BE2C (cell line): ENCODE data around the gene CSGALNACT2.

Experiments
- DNase-seq: peaks from one replicate; pipeline ENCODE4 v3.0.0-alpha.2; 2020
- H3K27me3 ChIP-seq: fragments of 250-450 bp; sonication (Bioruptor Pico); 2 replicates; pipeline ENCODE4 v1.5.1; 2020; ENCODE audit warnings: mild to moderate bottlenecking
- H3K36me3 ChIP-seq: fragments of 250-450 bp; sonication (Bioruptor Pico); 2 replicates; pipeline ENCODE4 v1.5.1; 2020; ENCODE audit warnings: mild to moderate bottlenecking
- H3K4me1 ChIP-seq: fragments of 250-450 bp; sonication (Bioruptor Pico); 2 replicates; pipeline ENCODE4 v1.5.1; 2020
- H3K4me3 ChIP-seq: 2 replicates; pipeline ENCODE4 v1.5.1; 2011; ENCODE audit warnings: low read depth, low read length
- H3K9me3 ChIP-seq: fragments of 250-450 bp; sonication (Bioruptor Pico); 2 replicates; pipeline ENCODE4 v1.5.1; 2020
- TF ChIP-seq, protein P1 (sequence below): IDR thresholded peaks from 2 replicates; pipeline ENCODE4 v1.5.1; 2012; ENCODE audit warnings: mild to moderate bottlenecking, low read depth, low read length

Gene CSGALNACT2

GRCh38 chr10:43186150-43186549 is 47.9 kb downstream of the CSGALNACT2 start:
- H3K4me1 ChIP-seq, result no peaks in the 10 kb centered on the region
- TF ChIP-seq, protein P1, sequence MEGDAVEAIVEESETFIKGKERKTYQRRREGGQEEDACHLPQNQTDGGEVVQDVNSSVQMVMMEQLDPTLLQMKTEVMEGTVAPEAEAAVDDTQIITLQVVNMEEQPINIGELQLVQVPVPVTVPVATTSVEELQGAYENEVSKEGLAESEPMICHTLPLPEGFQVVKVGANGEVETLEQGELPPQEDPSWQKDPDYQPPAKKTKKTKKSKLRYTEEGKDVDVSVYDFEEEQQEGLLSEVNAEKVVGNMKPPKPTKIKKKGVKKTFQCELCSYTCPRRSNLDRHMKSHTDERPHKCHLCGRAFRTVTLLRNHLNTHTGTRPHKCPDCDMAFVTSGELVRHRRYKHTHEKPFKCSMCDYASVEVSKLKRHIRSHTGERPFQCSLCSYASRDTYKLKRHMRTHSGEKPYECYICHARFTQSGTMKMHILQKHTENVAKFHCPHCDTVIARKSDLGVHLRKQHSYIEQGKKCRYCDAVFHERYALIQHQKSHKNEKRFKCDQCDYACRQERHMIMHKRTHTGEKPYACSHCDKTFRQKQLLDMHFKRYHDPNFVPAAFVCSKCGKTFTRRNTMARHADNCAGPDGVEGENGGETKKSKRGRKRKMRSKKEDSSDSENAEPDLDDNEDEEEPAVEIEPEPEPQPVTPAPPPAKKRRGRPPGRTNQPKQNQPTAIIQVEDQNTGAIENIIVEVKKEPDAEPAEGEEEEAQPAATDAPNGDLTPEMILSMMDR, result no peak
- no peaks in the 10 kb centered on the region for H3K9me3 ChIP-seq
- no peak for DNase-seq
- H3K4me3 ChIP-seq, result no peak overlapping the region
- H3K36me3 ChIP-seq, result no peaks in the 10 kb centered on the region
- H3K27me3 ChIP-seq, result no peaks in the 10 kb centered on the region

GRCh38 chr10:43187213-43187612 is 49.0 kb downstream of the CSGALNACT2 start:
- Histone ChIP-seq H3K4me1 (no peaks in the 10 kb centered on the region), H3K9me3 (no peaks in the 10 kb centered on the region), H3K4me3 (no peak overlapping the region), H3K27me3 (no peaks in the 10 kb centered on the region), H3K36me3 (no peaks in the 10 kb centered on the region)
- TF ChIP-seq, protein P1, result no peak
- DNase-seq, result no peak

- Histone ChIP-seq H3K4me1 (no peaks in the 10 kb centered on the region), H3K9me3 (no peaks in the 10 kb centered on the region), H3K36me3 (no peaks in the 10 kb centered on the region), H3K4me3 (no peak overlapping the region), H3K27me3 (no peaks in the 10 kb centered on the region)
- TF ChIP-seq, protein P1, result no peak
- DNase-seq, result no peak
Measured at GRCh38 chr10:43188702-43189101, 50.5 kb downstream of the CSGALNACT2 start.

DNA sequence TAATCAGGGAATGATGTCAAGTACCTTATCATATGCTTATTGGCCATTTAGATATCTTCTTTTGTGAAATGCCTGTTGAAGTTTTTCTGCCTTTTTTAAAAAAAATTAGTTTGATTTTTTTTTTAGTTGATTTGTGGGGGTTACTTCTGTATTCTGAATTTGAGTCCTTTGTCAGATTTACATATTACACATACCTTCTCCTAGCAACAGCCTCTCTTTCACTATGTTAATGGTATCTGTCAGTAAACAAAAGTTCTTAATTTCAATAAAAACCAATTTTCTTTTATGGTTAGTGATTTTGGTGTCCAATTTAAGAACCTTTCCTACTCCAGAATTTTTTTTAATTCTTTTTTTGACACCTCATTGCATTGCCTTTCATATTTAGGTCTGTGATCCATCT is 52.0 kb downstream of the CSGALNACT2 start:
- Histone ChIP-seq H3K9me3 (no peaks in the 10 kb centered on the region), H3K4me1 (no peaks in the 10 kb centered on the region), H3K36me3 (no peaks in the 10 kb centered on the region), H3K4me3 (no peak overlapping the region), H3K27me3 (no peaks in the 10 kb centered on the region)
- TF ChIP-seq, protein P1, result no peak
- no peak for DNase-seq

DNA sequence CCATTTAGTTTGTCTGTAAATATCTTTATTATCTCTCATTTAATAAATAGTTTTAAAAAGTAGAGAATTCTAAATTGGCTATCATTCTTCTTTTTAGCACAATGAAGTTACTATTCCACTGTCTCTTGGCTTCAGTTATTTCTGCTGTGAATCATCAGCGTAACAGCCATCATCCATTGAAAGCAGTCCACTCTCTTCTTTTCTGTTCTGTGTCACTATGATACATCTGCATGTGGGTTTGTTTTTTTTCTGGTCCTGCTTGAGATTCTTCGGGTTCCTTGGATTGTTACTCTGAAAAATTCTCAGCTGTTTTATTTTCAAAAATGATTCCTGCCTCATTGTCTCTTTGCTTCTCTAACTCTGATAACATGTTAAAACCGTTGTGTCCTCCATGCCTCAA is 52.5 kb downstream of the CSGALNACT2 start:
- Histone ChIP-seq H3K9me3 (no peaks in the 10 kb centered on the region), H3K27me3 (no peaks in the 10 kb centered on the region), H3K4me3 (no peak overlapping the region), H3K4me1 (no peaks in the 10 kb centered on the region), H3K36me3 (no peaks in the 10 kb centered on the region)
- TF ChIP-seq, protein P1, result no peak
- no peak for DNase-seq

GRCh38 chr10:43192884-43193283 is 54.6 kb downstream of the CSGALNACT2 start:
- H3K4me1 ChIP-seq, result no peaks in the 10 kb centered on the region
- no peaks in the 10 kb centered on the region for H3K9me3 ChIP-seq
- H3K36me3 ChIP-seq, result no peaks in the 10 kb centered on the region
- H3K27me3 ChIP-seq, result no peaks in the 10 kb centered on the region
- DNase-seq, result no peak
- H3K4me3 ChIP-seq, result no peak overlapping the region
- TF ChIP-seq, protein P1, result no peak
